Left renal pelvis (tissue), 4 donors: ENCODE results near the gene ST3GAL6. TPM values are rescaled to one million over a fixed set of nuclear protein-coding genes. Genes with fewer than 3 reads are reported as not detected.
"Not testable (repeated sequence)": the region's sequence is repeated elsewhere in the genome, so short reads cannot be mapped to it uniquely, and the experiment has no call there.

ENCODE experiments used
- DNase-seq, 4 donors: peaks; one replicate each; pipeline ENCODE4 v3.0.0-alpha.2; 2013; ENCODE audit warnings: low read depth in 4 of 4, low spot score in 3 of 4
- polyA plus RNA-seq, 4 donors: library from polyadenylated mRNA; unstranded; fragments of 120-200 nt; gene quantifications; one replicate each; pipeline ENCODE4 v1.2.1, GENCODE V29; 2013; ENCODE audit not compliant: insufficient read length in 4 of 4

Gene ST3GAL6
- polyA plus RNA-seq, 4 donors: 15.5 to 78.4 (median 74.8) TPM

- DNase-seq: no peak
Measured at GRCh38 chr3:98799479-98799878, 36.3 kb downstream of the ST3GAL6 start.

- DNase-seq: peak in 1 of 4 donors; percentile 46
Measured at GRCh38 chr3:98800401-98800800, 37.3 kb downstream of the ST3GAL6 start.

GRCh38 chr3:98801043-98801747, 38.1 kb downstream of the ST3GAL6 start:
- no peak for DNase-seq

- peak in 1 of 4 donors; percentile 26 for DNase-seq
Measured at GRCh38 chr3:98805571-98805970, 42.4 kb downstream of the ST3GAL6 start.

GRCh38 chr3:98806521-98806920, 43.4 kb downstream of the ST3GAL6 start:
- no peak for DNase-seq

GRCh38 chr3:98807011-98807410, 43.9 kb downstream of the ST3GAL6 start:
- DNase-seq: no peak

- DNase-seq: no peak
Measured at GRCh38 chr3:98807561-98807960, 44.4 kb downstream of the ST3GAL6 start.

GRCh38 chr3:98808071-98808470, 44.9 kb downstream of the ST3GAL6 start:
- no peak for DNase-seq

- DNase-seq: no peak
Measured at GRCh38 chr3:98809557-98809956, 46.4 kb downstream of the ST3GAL6 start.

GRCh38 chr3:98811048-98811447, 47.9 kb downstream of the ST3GAL6 start:
- DNase-seq: no peak

GRCh38 chr3:98812851-98813374, 49.8 kb downstream of the ST3GAL6 start:
- DNase-seq: peak in 2 of 4 donors; percentile 6 to 22

GRCh38 chr3:98814817-98815420, 51.8 kb downstream of the ST3GAL6 start:
- DNase-seq: no peak

- DNase-seq: peak in 3 of 4 donors; percentile 21 to 29 (median 29)
Measured at GRCh38 chr3:98817547-98818041, 54.5 kb downstream of the ST3GAL6 start.

GRCh38 chr3:98821063-98821462, 57.9 kb downstream of the ST3GAL6 start:
- DNase-seq: no peak

- DNase-seq: no peak
Measured at GRCh38 chr3:98823791-98824190, 60.7 kb downstream of the ST3GAL6 start.

GRCh38 chr3:98824256-98824655, 61.1 kb downstream of the ST3GAL6 start:
- no peak for DNase-seq

- no peak for DNase-seq
Measured at GRCh38 chr3:98826126-98826525, 63.0 kb downstream of the ST3GAL6 start.

GRCh38 chr3:98827221-98827920, 64.2 kb downstream of the ST3GAL6 start:
- no peak for DNase-seq

- DNase-seq: no peak
Measured at GRCh38 chr3:98829246-98829832, 66.2 kb downstream of the ST3GAL6 start.

GRCh38 chr3:98831060-98831459, 67.9 kb downstream of the ST3GAL6 start:
- DNase-seq: not testable (repeated sequence)

- no peak for DNase-seq
Measured at GRCh38 chr3:98839846-98840245, 76.7 kb downstream of the ST3GAL6 start.
